Upper lobe of left lung (tissue), 6 donors: ENCODE measurements around the gene OR6C76. TPM values are rescaled to one million over a fixed set of nuclear protein-coding genes. Genes with fewer than 3 reads are reported as not detected.
"Not testable (repeated sequence)": the region's sequence is repeated elsewhere in the genome, so short reads cannot be mapped to it uniquely, and the experiment has no call there.

ENCODE experiments used
- ATAC-seq, 2 donors: fragments of 200-7000 bp; cut with Tn5 transposase; one replicate each; pipeline ENCODE4 v1.9.1; 2022; ENCODE audit warnings: mild to moderate bottlenecking in 2 of 2, moderate library complexity in 2 of 2; ENCODE audit not compliant: low FRiP score in 2 of 2
- DNase-seq, 2 donors: peaks; one replicate each; pipeline ENCODE4 v3.0.0-alpha.2; 2019 to 2020
- H3K27ac ChIP-seq, 4 donors: fragments of 200-600 bp; sonication (generic); one replicate each; pipeline ENCODE4 v1.5.1; 2016 to 2019
- H3K27me3 ChIP-seq, 4 donors: fragments of 200-600 bp; sonication (generic); one replicate each; pipeline ENCODE4 v1.5.1; 2017 to 2019
- H3K36me3 ChIP-seq, 4 donors: fragments of 200-600 bp; sonication (generic); one replicate each; pipeline ENCODE4 v1.5.1; 2016 to 2019
- H3K4me1 ChIP-seq, 4 donors: fragments of 200-600 bp; sonication (generic); one replicate each; pipeline ENCODE4 v1.5.1; 2018 to 2019
- H3K4me3 ChIP-seq, 4 donors: fragments of 200-600 bp; sonication (generic); one replicate each; pipeline ENCODE4 v1.5.1; 2017 to 2019; ENCODE audit warnings: mild to moderate bottlenecking in 2 of 4, moderate library complexity in 1 of 4
- H3K9me3 ChIP-seq, 4 donors: fragments of 200-600 bp; sonication (generic); one replicate each; pipeline ENCODE4 v1.5.1; 2018 to 2019
- CTCF ChIP-seq, 6 experiments: fragments of 450-650 bp in 4 of 6; fragments of 200-600 bp in 2 of 6; sonication (generic) in 2 of 6; IDR thresholded peaks; one replicate each; pipeline ENCODE4 v1.5.1; 2016 to 2019; ENCODE audit warnings: antibody characterized with exemption in 6 of 6
- EP300 ChIP-seq, 4 donors: sonication (generic); formaldehyde crosslinking; IDR thresholded peaks; one replicate each; pipeline ENCODE4 v1.5.1; 2017; ENCODE audit warnings: antibody characterized with exemption in 4 of 4, control low read depth in 2 of 4
- POLR2A ChIP-seq, 4 donors: fragments of 450-650 bp; IDR thresholded peaks; one replicate each; pipeline ENCODE4 v1.5.1; 2016 to 2017; ENCODE audit warnings: antibody characterized with exemption in 4 of 4, mild to moderate bottlenecking in 2 of 4
- POLR2AphosphoS5 ChIP-seq, 2 donors: sonication (generic); formaldehyde crosslinking; IDR thresholded peaks; one replicate each; pipeline ENCODE4 v1.5.1; 2017; ENCODE audit warnings: antibody characterized with exemption in 2 of 2
- WGBS, 2 donors: methylation state at CpG; one replicate each; pipeline ENCODE4 v1.1.5; 2017 to 2018; 5-methylcytosine and 5-hydroxymethylcytosine counted together
- total RNA-seq, 6 donors: library from RNA; depleted of rRNA in 4 of 6; stranded (reverse); fragments of >200 nt in 4 of 6; gene quantifications; one replicate each; pipeline versions ENCODE4 v1.1.0 to v1.2.1, GENCODE V29; 2016 to 2021
- donor health status: DM: no; HTN: no; CAD: no; lungs with moderate emphysema.
- donor health status: DM: no; HTN: yes; CAD: no; lungs with severe emphysema.

Gene OR6C76
- total RNA-seq, 6 donors from 2014 or later, result not detected

DNA sequence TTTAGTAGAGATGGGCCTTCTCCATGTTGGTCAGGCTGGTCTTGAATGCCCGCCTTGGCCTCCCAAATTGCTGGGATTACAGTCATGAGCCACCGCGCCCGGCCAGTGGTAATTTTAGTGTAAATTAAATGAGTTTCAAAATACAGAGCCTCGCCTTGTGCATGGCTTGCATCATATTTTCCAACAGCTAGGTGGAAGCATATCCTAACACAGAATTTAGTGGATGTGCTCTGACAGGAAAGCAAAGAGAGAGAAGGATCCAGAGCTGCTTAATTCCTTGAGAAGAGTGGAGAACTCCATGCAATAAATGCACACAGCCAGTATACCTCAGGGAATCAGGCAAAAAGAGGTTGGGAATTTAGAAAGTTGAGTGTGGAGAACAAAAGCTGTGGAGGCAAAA lies 20.3 kb downstream of the OR6C76 start:
- H3K27me3 ChIP-seq, result no peaks in the 10 kb centered on the region
- H3K36me3 ChIP-seq, result no peaks in the 10 kb centered on the region
- H3K4me3 ChIP-seq, result no peak overlapping the region
- peaks cover 0 to 1% (median 0%) of the 10 kb centered on the region in 4 donors for H3K9me3 ChIP-seq
- no peak for TF ChIP-seq CTCF (IDR thresholded peaks at IDR 0.05)
- TF ChIP-seq POLR2A (IDR thresholded peaks at IDR 0.05), result no peak
- no peak for TF ChIP-seq POLR2AphosphoS5 (IDR thresholded peaks at IDR 0.05)
- TF ChIP-seq EP300 (IDR thresholded peaks at IDR 0.05), result no peak
- no peak overlapping the region for H3K27ac ChIP-seq
- ATAC-seq (no peak), DNase-seq (no peak)
- H3K4me1 ChIP-seq, result peaks cover 0 to 5% (median 0%) of the 10 kb centered on the region in 4 donors
- WGBS, 2 donors, result 86 to 91% methylated on average over 5 of the region's 5 CpGs

DNA sequence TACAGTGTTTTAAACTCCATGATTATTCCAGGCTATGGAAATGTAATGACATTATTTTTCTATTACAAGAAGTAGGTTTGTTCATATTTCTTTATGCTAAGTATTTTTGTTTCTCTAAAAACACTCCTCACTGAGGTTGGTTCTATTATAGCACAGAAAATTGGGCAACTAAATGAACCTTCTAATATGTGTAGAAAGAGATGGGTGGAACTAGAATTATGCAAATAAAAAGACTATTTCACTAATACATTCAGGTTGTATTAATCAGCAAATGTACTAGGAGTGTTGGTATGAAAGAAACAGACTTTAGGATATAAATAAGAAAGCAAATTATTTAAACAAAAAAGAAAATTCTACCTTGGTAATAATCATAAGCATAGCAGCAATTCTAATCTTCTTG lies 22.8 kb downstream of the OR6C76 start:
- no peaks in the 10 kb centered on the region for H3K36me3 ChIP-seq
- no peak for TF ChIP-seq POLR2A (IDR thresholded peaks at IDR 0.05)
- no peak for TF ChIP-seq EP300 (IDR thresholded peaks at IDR 0.05)
- no peak for TF ChIP-seq CTCF (IDR thresholded peaks at IDR 0.05)
- no peak for TF ChIP-seq POLR2AphosphoS5 (IDR thresholded peaks at IDR 0.05)
- no peaks in the 10 kb centered on the region for H3K9me3 ChIP-seq
- DNase-seq, result no peak
- H3K27me3 ChIP-seq, result no peaks in the 10 kb centered on the region
- no peak overlapping the region for H3K27ac ChIP-seq
- H3K4me1 ChIP-seq, result peaks cover 0 to 5% (median 0%) of the 10 kb centered on the region in 4 donors
- H3K4me3 ChIP-seq, result no peak overlapping the region
- ATAC-seq, result no peak

GRCh38 chr12:55464926-55465325 lies 38.9 kb downstream of the OR6C76 start:
- H3K4me3 ChIP-seq, ATAC-seq, H3K27me3 ChIP-seq, DNase-seq, H3K36me3 ChIP-seq, H3K9me3 ChIP-seq, H3K4me1 ChIP-seq, H3K27ac ChIP-seq: not testable (repeated sequence)
- WGBS, 2 donors, result 100% methylated on average over 1 of the region's 1 CpG

DNA sequence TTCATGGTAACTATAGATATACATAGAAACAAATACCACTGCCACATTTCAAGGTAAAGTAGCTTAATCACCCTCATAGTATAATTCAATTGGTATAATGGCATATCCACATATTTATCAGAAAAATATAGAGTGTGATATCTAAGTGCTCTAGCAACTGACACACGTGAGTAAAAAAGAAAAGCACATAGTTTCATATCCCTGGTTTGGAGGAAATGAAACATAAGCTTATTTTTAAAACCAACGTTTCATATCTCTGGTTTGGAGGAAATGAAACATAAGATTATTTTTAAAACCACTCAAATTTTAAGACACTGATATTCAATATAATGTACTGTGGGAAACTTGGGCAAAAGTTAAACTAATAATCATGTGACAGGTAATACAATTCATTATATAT lies 41.8 kb downstream of the OR6C76 start:
- no peaks in the 10 kb centered on the region for H3K36me3 ChIP-seq
- H3K4me1 ChIP-seq, result no peaks in the 10 kb centered on the region
- 26 to 39% methylated on average over 2 of the region's 2 CpGs for WGBS, 2 donors
- ATAC-seq (no peak), DNase-seq (no peak)
- H3K9me3 ChIP-seq, result no peaks in the 10 kb centered on the region
- no peak overlapping the region for H3K4me3 ChIP-seq
- no peaks in the 10 kb centered on the region for H3K27me3 ChIP-seq
- H3K27ac ChIP-seq, result no peak overlapping the region
- TF ChIP-seq POLR2AphosphoS5 (IDR thresholded peaks at IDR 0.05) (no peak), EP300 (IDR thresholded peaks at IDR 0.05) (no peak), CTCF (IDR thresholded peaks at IDR 0.05) (no peak), POLR2A (IDR thresholded peaks at IDR 0.05) (no peak)

DNA sequence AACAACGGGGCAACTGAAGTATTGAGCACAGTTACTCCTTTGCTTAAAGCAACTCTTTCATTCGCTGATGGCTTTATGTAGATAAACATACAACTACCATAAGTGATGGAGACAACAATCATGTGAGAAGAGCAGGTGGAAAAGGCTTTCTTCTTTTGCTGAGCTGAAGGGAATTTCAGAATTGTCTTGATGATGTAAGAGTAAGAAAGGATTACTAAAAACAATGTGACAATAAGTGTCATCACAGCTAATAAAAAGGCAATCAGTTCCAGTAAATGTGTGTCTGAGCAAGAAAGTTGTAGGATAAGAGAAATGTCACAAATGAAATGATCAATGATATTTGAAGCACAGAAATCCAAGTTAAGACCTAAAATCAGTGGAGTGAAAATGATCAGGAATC lies 43.2 kb downstream of the OR6C76 start:
- Histone ChIP-seq H3K36me3 (no peaks in the 10 kb centered on the region), H3K4me3 (no peak overlapping the region), H3K4me1 (no peaks in the 10 kb centered on the region), H3K27ac (no peak overlapping the region), H3K9me3 (no peaks in the 10 kb centered on the region), H3K27me3 (no peaks in the 10 kb centered on the region)
- 59 to 65% methylated on average over 2 of the region's 2 CpGs for WGBS, 2 donors
- no peak for ATAC-seq
- no peak for TF ChIP-seq POLR2AphosphoS5 (IDR thresholded peaks at IDR 0.05)
- no peak for TF ChIP-seq POLR2A (IDR thresholded peaks at IDR 0.05)
- no peak for TF ChIP-seq EP300 (IDR thresholded peaks at IDR 0.05)
- no peak for TF ChIP-seq CTCF (IDR thresholded peaks at IDR 0.05)
- DNase-seq, result no peak
